K562 (cell line): ENCODE data around the gene NAT8L. TPM values are rescaled to one million over a fixed set of nuclear protein-coding genes. Genes with fewer than 3 reads are reported as not detected.

Experiments used
- HNRNPL ChIP-seq: fragments of 200-400 bp; formaldehyde crosslinking; IDR thresholded peaks from 2 replicates; pipeline ENCODE4 v1.6.1; 2017; ENCODE audit warnings: low read depth, mild to moderate bottlenecking, low read length
- NR3C1 ChIP-seq: sonication (generic); formaldehyde crosslinking; IDR thresholded peaks from 2 replicates; pipeline ENCODE4 v1.8.1; 2022; ENCODE audit warnings: missing genetic modification reagents
- TRIM24 ChIP-seq, 2 experiments: fragments of 450-650 bp; IDR thresholded peaks; 2 replicates each; pipeline ENCODE4 v1.6.1; 2016
- ZNF311 ChIP-seq: fragments of 250-450 bp; sonication (Bioruptor Pico); IDR thresholded peaks from 2 replicates; pipeline ENCODE4 v1.4.0; 2020; ENCODE audit warnings: mild to moderate bottlenecking, moderate library complexity
- polyA plus RNA-seq, 8 experiments: library from polyadenylated mRNA; depleted of rRNA in 4 of 8; stranded (reverse) in 5 of 8; unstranded in 3 of 8; fragments of >200 nt; fragmentation: Nextera tagmentation in 2 of 8; fragmentation: Illumina TruSeq in 1 of 8; extraction: Ambion mirVana in 2 of 8; extraction: Trizol in 1 of 8; gene quantifications; 2 replicates each; pipeline versions ENCODE4 v1.2.1 to v1.2.3, GENCODE V29; 2011 to 2014; ENCODE audit warnings: inconsistent platforms in 1 of 8, missing spikeins in 1 of 8
- total RNA-seq, 7 experiments: library from RNA; depleted of rRNA in 6 of 7; stranded (reverse); fragments of >200 nt in 6 of 7; fragmentation: Illumina TruSeq in 2 of 7; extraction: Trizol in 2 of 7; gene quantifications; 2 replicates each; pipeline versions ENCODE4 v1.2.1 to v1.2.3, GENCODE V29; 2011 to 2021; ENCODE audit warnings: low replicate concordance in 1 of 7
- TF ChIP-seq, protein P1 (sequence below), 2 experiments: fragments of 250-450 bp in 1 of 2; fragments of 450-650 bp in 1 of 2; sonication (Bioruptor Pico) in 1 of 2; IDR thresholded peaks; 2 replicates each; pipeline versions ENCODE4 v1.6.1 to v1.8.0; 2016 to 2021; ENCODE audit warnings: mild to moderate bottlenecking in 2 of 2, moderate library complexity in 2 of 2, missing compliant biosample characterization in 1 of 2, missing genetic modification characterization in 1 of 2
- TF ChIP-seq, protein P2 (sequence below): fragments of 450-650 bp; IDR thresholded peaks from 2 replicates; pipeline ENCODE4 v1.6.1; 2017; ENCODE audit warnings: antibody characterized with exemption, mild to moderate bottlenecking

NAT8L gene
- total and polyA plus RNA-seq, 9 of the 15 experiments (the other 6 are each of a cell fraction or from before 2014, with no cell fraction given) = 0.06 to 11.0 (median 1.5) TPM

DNA sequence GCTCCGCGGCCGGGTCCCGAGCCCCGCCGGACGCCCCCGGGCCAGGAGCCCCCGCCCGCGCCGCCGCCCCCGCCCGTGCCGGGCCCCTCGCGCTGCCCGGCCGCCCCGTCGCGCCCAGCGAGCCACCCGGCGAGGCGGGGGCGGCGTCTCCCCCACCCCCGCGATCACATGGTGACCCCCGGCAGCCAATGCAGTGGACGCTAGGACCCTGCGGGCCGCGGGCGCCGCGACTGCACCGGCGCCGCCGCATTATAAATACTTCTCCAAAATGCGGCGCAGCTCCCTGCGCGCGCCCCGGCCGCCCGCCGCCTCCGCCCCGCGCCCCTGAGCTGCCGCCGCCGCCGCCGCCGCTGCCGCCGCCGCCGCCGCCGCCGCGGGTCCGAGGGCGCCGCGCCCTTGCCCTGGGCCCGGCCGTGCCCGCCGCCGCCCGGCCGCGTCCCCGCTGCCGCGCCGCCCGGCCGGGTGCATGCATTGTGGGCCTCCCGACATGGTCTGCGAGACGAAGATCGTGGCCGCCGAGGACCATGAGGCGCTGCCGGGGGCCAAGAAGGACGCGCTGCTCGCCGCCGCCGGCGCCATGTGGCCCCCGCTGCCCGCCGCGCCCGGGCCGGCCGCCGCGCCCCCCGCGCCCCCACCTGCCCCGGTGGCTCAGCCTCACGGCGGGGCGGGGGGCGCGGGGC lies at the start of gene NAT8L (continued):
- TF ChIP-seq, protein P1, sequence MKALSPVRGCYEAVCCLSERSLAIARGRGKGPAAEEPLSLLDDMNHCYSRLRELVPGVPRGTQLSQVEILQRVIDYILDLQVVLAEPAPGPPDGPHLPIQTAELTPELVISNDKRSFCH (CRISPR knock-in tag; IDR thresholded peaks at IDR 0.05) = no peak
- TF ChIP-seq, protein P1 (tag; IDR thresholded peaks at IDR 0.05) = no peak
- TF ChIP-seq NR3C1 (CRISPR knock-in tag) (no peak), ZNF311 (CRISPR knock-in tag) (no peak), TRIM24 (IDR thresholded peaks at IDR 0.05) (no peak), HNRNPL (no peak)
- TF ChIP-seq, protein P2, sequence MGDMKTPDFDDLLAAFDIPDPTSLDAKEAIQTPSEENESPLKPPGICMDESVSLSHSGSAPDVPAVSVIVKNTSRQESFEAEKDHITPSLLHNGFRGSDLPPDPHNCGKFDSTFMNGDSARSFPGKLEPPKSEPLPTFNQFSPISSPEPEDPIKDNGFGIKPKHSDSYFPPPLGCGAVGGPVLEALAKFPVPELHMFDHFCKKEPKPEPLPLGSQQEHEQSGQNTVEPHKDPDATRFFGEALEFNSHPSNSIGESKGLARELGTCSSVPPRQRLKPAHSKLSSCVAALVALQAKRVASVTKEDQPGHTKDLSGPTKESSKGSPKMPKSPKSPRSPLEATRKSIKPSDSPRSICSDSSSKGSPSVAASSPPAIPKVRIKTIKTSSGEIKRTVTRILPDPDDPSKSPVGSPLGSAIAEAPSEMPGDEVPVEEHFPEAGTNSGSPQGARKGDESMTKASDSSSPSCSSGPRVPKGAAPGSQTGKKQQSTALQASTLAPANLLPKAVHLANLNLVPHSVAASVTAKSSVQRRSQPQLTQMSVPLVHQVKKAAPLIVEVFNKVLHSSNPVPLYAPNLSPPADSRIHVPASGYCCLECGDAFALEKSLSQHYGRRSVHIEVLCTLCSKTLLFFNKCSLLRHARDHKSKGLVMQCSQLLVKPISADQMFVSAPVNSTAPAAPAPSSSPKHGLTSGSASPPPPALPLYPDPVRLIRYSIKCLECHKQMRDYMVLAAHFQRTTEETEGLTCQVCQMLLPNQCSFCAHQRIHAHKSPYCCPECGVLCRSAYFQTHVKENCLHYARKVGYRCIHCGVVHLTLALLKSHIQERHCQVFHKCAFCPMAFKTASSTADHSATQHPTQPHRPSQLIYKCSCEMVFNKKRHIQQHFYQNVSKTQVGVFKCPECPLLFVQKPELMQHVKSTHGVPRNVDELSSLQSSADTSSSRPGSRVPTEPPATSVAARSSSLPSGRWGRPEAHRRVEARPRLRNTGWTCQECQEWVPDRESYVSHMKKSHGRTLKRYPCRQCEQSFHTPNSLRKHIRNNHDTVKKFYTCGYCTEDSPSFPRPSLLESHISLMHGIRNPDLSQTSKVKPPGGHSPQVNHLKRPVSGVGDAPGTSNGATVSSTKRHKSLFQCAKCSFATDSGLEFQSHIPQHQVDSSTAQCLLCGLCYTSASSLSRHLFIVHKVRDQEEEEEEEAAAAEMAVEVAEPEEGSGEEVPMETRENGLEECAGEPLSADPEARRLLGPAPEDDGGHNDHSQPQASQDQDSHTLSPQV = no peak
